NCI-H128 (cell line): ENCODE data around the gene UBE3D.
"Not testable (repeated sequence)": the region's sequence is repeated elsewhere in the genome, so short reads cannot be mapped to it uniquely, and the experiment has no call there.

ENCODE experiments used
- DNase-seq: peaks from one replicate; lab custom pipeline; 2025; ENCODE audit not compliant: unreplicated experiment; lab: John Stamatoyannopoulos, UW

Gene UBE3D

DNA sequence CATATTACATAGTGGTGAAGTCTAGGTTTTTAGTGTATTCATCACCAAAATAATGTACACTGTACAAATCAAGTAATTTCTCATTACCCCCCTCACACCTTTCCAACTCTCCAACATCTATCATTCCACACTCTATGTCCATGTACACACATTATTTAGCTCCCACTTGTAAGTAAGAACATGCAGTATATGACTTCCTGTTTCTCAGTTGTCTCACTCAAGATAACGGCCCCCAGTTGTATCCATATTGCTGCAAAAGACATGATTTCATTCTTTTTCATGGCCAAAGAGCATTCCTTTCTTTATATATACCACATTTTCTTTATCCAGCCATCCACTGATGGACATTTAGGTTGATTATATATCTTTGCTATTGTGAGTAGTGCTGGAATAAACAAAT is 86.0 kb downstream of the UBE3D start:
- no peak for DNase-seq

DNA sequence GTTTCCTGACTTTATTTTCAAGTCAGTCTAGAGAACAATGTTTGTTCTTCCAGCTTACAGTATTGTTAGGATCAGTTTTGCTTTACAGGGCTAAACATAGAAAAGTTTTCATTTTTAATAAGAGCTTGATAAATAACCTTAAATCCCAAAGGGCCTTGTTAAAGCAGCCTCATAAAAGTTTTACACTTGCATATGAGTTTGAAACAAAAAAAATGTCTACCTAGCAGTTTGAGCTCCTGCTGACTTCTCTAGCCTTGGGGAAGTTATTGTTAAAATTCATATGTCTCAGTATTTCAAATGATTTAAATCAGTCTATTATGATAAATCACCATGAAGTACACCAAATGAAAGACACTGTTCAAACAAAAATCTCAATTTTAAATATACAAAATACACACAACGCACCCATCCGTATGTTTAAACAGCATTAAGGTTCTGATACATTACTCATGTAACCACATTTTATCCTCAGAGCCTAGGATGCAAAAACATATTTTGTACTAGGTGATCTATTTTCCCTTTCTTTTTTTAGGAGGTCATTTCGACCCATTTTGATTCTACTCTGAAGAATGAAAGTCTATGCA is 87.2 kb downstream of the UBE3D start:
- DNase-seq = no peak

DNA sequence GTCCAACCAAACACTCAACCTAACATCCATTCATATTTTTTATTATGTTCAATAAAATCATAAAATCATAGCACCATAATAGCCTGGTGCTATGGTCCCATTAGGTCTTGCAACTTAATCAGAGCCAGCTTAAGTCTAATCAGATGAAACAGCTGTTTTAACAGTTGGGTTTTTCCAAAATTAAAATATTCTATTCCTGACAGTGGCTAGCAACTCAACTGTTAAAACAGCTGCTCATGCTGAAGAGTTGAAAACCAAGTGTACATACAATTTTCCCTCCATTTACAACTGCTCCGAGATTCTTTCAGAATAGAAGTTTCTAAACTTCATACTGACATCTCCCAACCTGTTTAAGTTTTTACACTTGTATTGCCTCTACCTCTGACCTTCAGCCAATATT is 89.5 kb downstream of the UBE3D start:
- DNase-seq = no peak

DNA sequence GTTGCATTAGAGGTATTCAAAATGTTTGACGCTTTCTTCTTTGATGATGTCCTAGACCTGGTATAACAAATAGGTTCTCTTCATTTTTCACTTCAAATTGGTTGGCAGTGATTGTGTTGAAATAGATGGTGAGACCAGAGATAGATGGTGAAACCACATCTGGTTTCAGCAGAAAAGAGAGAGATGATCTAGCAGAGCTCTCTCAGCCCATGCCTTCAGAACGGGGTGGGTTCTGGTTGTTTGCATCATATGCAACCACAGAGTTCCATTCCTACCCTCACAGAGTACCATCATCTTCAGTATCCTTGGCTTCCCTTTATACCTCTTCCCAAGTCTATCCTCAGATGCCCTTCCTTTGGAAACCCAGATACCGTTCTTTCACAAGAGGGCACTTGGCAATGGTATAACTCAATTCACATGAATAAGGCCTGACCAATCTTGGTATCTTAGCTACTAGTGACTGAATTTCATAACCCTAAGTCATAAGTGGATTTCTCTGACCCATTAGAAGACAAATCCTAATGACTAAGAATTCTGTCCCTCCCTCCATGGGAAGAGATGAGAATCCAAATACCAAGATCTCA is 93.7 kb downstream of the UBE3D start:
- DNase-seq = no peak

DNA sequence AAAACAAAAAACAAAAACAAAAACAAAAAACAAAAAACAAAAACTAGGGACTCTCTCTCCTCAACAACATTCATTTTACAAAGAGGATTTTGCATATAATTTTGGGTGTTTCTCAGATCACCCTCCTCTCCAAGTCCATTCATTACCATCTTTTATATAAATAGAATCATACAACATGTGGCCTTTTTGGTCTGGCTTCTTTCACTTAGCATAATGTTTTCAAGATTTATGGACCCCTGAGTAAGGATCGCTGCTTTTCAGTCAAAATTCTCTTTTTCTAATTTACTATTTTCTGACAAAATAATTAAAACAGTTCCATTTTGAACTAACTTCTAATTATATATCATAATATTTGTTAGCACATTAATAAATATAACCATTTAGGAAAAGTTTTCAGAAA is 94.8 kb downstream of the UBE3D start:
- DNase-seq = no peak

DNA sequence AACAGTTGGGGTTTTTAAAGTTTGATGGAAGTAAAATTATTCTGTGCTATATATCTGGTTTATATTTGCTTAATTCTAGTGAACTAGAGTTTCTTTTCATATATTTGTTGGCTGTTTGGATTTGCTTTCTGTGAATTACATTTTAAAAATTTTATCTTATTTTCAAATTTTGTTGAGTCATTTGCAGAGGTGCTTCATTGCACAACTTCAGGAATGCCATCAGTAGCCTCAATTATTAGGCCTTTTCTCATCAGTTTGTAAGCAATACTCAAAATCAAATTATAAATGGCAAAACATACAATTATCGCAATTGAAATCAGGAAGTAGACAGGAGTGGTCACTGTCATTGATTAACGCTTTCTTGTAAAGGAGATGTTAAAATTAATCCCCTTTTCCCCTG is 96.9 kb downstream of the UBE3D start:
- no peak for DNase-seq

DNA sequence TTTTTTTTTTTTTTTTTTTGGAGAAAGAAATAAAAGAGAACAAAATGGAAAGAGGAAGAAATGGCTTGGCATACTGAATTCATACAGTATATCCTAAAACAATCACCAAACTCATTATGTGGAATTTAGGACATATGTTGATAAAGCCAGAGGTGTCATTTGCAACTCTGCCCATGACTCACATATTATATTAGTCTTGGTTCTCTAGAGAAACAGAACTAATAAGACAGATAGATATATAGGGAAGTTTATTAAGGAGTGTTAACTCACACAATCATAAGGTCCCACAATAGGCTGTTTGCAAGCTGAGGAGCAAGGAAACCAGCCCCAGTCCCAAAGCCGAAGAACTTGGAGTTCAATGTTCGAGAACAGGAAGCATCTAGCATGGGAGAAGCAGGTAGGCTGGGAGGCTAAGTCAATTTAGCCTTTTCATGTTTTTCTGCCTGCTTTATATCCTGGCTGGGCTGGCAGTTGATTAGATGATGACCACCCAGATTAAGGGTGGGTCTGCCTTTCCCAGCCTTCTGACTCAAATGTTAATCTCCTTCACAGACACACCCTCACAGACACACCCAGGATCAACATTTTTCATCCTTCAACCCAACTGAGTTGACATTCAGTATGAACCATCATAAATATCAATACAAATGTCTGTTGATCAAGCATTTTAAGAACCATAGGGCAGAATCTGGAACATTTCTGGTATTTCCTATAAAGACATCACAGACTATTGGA is 102.3 kb downstream of the UBE3D start:
- no peak for DNase-seq

DNA sequence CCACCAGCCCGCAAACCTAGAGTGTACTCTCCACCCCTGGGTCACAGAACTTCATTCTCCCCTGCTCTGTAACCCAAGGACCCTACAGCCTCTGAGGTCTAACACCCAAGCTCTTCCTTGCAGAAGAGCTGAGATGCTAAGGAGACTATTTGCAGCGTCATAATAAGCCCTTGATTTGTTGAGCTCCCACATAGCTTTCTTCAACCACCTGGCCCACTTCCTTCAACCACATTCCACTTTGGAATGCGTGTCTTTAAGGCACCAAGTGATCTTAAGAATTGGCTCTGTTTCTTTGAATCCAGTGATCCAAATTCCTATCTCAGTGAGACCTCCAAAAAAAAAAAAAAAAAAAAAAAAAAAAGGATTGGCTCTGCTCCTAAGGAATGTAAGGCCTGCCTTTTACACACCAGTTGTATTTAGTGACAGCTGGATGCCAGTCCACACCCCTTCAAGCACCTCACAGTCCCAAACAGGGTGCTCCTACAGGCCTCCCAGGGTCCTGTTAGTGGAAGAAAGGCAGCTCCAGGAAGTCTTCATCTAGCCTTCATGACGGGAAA is 106.2 kb downstream of the UBE3D start:
- DNase-seq = no peak

DNA sequence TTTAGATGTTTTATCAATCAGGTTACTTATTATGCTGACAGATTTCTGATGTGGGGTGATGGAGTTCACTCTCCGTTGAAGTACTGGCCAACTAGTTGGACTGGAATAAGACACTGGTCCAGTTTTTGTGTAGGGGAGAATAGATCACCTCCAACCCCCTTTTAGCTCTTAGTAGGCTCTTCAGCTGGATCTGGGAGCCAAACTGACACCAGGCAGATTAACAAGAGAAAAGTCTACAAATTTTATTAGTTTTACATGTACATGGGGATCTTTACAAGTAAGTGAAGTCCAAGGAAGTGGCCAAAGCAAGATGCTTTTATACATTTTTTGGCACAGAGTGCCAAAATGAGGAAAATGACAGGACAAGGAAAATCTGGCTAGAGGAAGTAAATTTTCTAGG is 107.1 kb downstream of the UBE3D start:
- DNase-seq = no peak

DNA sequence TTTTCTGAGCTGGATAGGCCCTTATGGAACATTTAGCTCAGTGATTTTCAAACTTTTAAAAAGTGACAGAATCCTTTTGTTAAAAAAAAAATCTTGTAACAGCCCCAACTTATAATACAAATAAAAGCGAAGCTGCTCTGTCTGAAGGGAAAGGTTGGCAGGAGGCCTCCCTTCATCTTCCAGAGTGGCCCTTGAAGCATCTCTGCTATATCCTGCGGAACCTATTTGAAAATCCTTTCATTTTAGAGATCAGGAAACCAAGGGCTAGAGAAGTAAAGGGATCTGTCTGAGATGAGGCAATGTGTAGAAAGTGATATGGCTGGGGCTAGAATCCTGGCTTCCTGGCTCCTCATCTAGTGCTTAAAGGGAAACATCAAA is 107.8 kb downstream of the UBE3D start:
- no peak for DNase-seq

DNA sequence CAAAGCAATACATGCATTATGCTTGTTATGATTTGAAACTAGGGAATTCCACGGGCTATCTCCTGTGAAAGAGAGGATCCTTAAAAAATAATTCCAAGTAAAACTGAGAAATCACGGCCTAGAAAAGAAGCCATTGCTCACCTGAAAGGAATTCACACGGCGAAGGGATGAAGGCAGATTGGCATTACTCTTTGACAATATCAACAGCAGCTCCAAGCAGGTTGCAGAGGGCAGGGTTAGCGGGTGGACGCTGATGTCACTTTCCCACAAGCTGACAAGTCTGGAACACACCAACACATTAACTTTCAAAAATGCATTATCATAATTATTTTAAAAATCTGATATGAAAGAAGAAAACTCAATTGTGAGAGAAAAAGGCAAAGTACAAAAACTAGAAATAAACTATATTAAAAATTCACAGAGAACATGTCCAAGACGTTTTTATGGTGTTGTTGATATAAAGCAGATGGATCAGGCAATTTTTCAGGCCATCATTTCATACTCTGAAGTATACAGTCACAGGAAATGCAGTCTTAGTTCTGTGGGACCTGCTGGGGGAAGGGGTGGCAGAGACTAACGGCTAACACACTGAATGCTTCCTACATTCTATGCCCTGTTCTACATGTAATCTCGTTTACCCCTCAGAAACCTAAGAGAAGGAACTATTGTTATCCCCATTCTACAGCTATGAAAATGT is 108.3 kb downstream of the UBE3D start:
- no peak for DNase-seq

DNA sequence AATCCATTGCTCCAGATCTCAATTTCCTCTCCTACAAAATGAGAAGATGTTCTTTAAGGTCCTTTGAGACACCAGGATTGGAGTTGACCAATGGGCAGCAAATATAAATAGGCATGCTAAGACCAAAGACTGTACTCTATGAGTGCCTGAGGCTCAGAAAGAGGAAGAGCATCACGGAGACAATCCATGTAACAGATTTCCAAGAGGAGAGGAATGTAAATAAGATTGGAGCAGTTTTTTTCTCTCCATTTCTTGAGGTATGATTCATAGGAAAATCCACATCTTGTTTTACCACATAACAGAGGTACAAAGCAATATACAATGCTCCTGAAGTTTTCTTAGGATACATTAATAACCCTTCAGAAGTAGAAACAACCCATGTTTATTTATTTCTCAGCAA is 109.8 kb downstream of the UBE3D start:
- DNase-seq = no peak

DNA sequence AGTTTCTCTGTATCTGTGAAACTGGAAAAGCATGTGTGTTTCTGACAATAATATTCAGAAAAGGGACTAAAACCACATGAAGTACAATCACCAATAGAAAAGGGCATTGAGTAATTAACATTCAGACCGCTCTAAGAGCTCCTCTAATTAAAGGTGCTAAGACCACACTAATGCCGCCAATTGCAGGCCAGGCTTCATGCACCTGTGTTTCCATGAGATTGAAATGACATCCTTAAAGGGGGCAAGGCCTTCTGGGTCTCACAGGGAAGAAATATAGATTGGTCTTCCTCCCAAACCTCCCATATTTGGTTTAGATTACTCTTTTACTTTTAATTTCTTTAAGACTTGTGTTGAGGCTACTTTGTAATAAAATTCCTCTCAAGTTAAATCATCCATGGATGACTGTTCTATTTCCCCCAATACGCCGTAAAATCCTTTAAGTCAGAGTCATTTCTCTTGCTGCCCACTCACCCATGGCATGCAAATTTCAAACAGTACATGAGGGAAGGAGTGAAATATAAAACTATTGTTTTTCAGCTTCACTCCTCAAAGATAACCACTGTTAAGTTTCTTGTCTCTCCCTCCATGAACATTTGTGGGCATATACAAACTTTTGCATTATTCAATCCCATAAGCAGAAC is 110.6 kb downstream of the UBE3D start:
- no peak for DNase-seq

DNA sequence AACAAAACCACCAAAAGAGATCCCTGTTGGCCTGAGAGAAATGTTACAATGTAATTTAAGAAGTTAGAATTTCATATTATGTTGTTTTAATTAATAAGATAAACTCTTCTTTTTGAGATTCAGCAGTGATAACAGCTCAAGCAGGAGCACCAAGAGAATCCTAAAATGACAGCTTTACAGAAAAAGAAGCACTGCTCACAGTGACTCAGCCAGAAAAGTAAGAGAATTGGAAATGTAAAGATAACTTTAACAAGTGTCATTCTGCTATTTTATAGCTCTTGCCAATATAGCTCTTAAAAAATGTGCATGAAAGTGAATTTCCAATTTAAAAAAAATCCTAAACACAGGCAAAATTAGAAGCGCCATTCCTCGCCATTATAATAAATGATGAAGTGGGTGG is 111.3 kb downstream of the UBE3D start:
- DNase-seq = no peak

DNA sequence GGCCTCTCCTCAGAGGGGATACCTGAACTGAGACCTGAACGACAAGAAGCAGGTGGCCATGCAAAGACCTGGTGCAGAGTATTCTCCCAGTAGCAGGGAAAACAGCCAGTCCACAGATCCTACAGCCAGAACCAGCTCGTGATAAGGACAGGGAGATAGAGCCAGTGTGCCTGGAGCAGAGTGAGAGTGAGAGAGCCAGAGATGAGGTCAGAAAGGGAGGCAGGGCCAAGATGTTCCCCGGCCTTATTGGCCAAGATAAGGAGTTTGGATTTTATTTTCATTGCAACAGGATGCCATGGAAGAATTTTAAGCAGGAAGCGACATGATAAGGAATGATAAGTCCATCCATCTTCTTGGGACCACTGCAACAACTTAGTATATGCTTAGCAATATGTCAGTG is 111.8 kb downstream of the UBE3D start:
- DNase-seq = no peak

DNA sequence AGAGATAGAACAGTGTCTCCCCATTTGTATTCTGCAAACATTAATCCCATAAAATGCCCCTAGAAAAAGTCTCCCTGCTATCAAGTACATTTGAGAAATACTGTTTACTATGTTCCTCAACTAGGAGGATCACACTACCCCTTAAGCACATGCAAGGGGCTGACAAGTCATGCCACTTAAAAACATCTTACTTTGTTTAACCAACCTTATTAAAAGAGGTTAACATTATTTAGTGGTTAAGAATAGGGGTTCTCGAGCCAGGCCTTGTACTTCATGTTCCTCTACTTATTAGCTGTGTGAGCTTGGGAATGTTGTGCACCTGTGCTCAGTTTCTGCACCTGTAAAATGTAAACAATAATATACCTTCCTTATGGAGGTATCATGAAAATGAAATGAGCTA is 113.7 kb downstream of the UBE3D start:
- no peak for DNase-seq

DNA sequence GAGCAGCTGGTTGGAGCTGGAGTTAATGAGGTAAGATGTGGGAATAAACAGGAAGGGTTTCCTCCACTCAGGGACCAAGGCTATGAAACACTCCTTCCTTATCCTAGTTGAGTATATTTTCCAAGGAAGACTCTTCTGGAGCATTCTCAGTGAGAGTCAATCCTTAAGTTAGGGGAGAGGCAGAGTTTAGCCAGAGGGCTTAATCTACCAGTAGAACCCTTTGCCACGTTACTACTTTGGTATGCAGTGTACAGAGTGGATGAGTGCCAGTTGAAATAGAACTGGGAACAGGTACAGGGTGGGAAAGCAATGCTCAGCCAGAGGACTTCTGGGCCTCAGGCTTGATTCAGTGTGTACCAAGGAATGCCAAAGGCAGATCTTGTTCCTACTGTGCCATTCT is 114.3 kb downstream of the UBE3D start:
- DNase-seq = no peak

DNA sequence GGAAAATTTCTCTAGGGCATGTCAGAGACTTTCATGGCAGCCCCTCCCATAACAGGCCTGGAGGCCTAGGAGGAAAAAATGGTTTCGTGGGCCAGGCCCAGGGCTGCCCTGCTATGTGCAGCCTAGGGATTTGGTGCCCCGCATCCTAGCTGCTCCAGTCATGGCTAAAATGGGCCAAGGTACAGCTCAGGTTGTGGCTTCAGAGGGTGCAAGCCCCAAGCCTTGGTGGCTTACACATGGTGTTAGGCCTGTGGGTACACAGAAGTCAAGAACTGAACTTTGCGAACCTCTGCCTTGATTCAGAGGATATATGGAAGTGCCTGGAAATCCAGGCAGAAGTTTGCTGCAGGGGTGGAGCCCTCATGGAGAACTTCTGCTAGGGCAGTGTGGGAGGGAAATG is 134.7 kb downstream of the UBE3D start:
- DNase-seq = not testable (repeated sequence)

DNA sequence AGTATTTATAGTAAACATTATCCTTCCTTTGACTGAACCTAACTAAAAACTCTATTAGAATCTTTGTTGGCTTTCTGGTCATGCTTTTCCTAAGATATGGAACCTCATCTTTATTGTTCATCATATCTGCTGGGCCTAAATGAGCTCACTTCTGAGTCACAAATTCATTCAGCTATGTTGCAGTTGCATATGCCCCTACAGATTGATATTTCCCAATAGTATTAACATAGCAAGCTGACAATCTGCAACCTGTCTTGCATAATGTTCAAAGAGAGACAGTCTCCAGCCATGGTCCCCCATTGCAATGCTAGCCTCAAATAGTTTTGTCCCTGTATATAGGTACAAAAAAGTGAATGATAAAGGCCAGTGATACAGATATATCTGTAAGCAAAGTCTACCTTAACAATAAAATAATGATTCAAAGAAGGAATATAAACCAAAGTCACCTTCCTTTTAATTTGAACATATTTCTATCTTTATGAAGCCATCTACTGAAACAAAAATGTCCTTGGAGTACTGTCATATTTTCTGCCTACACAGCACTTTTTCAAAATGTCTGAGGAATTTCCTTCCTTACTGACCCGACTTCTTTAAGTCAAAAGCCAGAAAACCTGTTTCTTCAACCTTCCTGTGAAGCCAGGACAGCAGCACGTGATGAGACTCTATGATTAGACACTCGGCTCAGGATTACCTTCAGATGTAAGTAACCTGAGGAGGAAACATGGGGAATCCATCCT is 140.7 kb downstream of the UBE3D start:
- DNase-seq = no peak

DNA sequence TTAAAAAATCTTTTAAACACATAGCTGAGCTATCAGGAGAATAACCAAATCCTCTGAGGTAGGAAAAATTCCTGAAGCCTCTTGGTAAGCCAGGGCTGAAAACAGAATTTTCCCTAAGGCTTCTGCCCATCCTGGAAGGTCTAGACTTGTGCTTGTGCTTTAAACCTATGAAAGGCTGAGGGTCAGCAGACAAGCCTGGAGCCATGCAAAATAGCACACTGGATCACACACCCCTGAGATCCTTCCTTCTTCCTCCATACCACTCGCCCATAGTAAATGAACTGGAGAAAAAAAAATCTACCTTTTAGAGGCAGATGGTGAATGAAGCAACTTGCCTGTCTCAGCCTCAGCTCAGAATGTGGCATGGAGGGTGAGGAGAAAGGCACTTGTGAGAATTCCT is 144.4 kb downstream of the UBE3D start:
- DNase-seq = no peak
